ENCODE results near the gene CFAP43.
"Not testable (repeated sequence)": the region's sequence is repeated elsewhere in the genome, so short reads cannot be mapped to it uniquely, and the experiment has no call there.

CFAP43 gene

GRCh38 chr10:104250371-104250770, 18.2 kb upstream of the CFAP43 start:
- ATAC-seq: no peak

GRCh38 chr10:104248931-104249330, 16.8 kb upstream of the CFAP43 start:
- H3K4me3 Mint-ChIP-seq, H3K36me3 Mint-ChIP-seq: not testable (repeated sequence)

More at GRCh38 chr10:104250371-104250770, 18.2 kb upstream of the CFAP43 start:
- Mint-ChIP-seq H3K4me1 (peaks cover 14% of the 10 kb centered on the region), H3K27me3 (no peaks in the 10 kb centered on the region), H3K4me3 (no peak overlapping the region), H3K27ac (no peak overlapping the region), H3K36me3 (no peaks in the 10 kb centered on the region), H3K9me3 (no peaks in the 10 kb centered on the region)

GRCh38 chr10:104247513-104248146, 15.5 kb upstream of the CFAP43 start:
- H3K4me3 Mint-ChIP-seq: no peak overlapping the region
- H3K27ac Mint-ChIP-seq: no peak overlapping the region
- peaks cover 15% of the 10 kb centered on the region for H3K27me3 Mint-ChIP-seq
- H3K9me3 Mint-ChIP-seq: no peaks in the 10 kb centered on the region
- no peak for ATAC-seq
- H3K4me1 Mint-ChIP-seq: no peaks in the 10 kb centered on the region
- no peaks in the 10 kb centered on the region for H3K36me3 Mint-ChIP-seq

More at GRCh38 chr10:104248931-104249330, 16.8 kb upstream of the CFAP43 start:
- H3K27me3 Mint-ChIP-seq, H3K27ac Mint-ChIP-seq, H3K9me3 Mint-ChIP-seq, H3K4me1 Mint-ChIP-seq, ATAC-seq: not testable (repeated sequence)

GRCh38 chr10:104246976-104247375, 14.8 kb upstream of the CFAP43 start:
- H3K27ac Mint-ChIP-seq: no peak overlapping the region
- no peaks in the 10 kb centered on the region for H3K4me1 Mint-ChIP-seq
- no peak for ATAC-seq
- no peak overlapping the region for H3K4me3 Mint-ChIP-seq
- H3K9me3 Mint-ChIP-seq: no peaks in the 10 kb centered on the region
- H3K27me3 Mint-ChIP-seq: peaks cover 15% of the 10 kb centered on the region
- no peaks in the 10 kb centered on the region for H3K36me3 Mint-ChIP-seq

- Mint-ChIP-seq H3K9me3 (no peaks in the 10 kb centered on the region), H3K36me3 (no peaks in the 10 kb centered on the region), H3K27ac (no peak overlapping the region), H3K27me3 (peaks cover 15% of the 10 kb centered on the region), H3K4me3 (no peak overlapping the region), H3K4me1 (no peaks in the 10 kb centered on the region)
- ATAC-seq: no peak
Measured at GRCh38 chr10:104245066-104245632, 13.0 kb upstream of the CFAP43 start.

- Mint-ChIP-seq H3K4me1 (no peaks in the 10 kb centered on the region), H3K9me3 (no peaks in the 10 kb centered on the region), H3K27me3 (peaks cover 27% of the 10 kb centered on the region), H3K4me3 (no peak overlapping the region), H3K27ac (no peak overlapping the region), H3K36me3 (no peaks in the 10 kb centered on the region)
- ATAC-seq: no peak
Measured at GRCh38 chr10:104243512-104243911, 11.3 kb upstream of the CFAP43 start.

- H3K36me3 Mint-ChIP-seq, H3K4me3 Mint-ChIP-seq, H3K4me1 Mint-ChIP-seq, H3K27ac Mint-ChIP-seq, H3K9me3 Mint-ChIP-seq, ATAC-seq: not testable (repeated sequence)
- H3K27me3 Mint-ChIP-seq: peaks cover 31% of the 10 kb centered on the region
Measured at GRCh38 chr10:104243009-104243408, 10.8 kb upstream of the CFAP43 start.

GRCh38 chr10:104242545-104242944, 10.4 kb upstream of the CFAP43 start:
- no peak for ATAC-seq
- no peak overlapping the region for H3K27ac Mint-ChIP-seq
- no peaks in the 10 kb centered on the region for H3K4me1 Mint-ChIP-seq
- H3K27me3 Mint-ChIP-seq: peaks cover 36% of the 10 kb centered on the region
- no peaks in the 10 kb centered on the region for H3K36me3 Mint-ChIP-seq
- H3K9me3 Mint-ChIP-seq: no peaks in the 10 kb centered on the region
- no peak overlapping the region for H3K4me3 Mint-ChIP-seq

- no peaks in the 10 kb centered on the region for H3K4me1 Mint-ChIP-seq
- no peak overlapping the region for H3K27ac Mint-ChIP-seq
- no peak for ATAC-seq
- no peaks in the 10 kb centered on the region for H3K36me3 Mint-ChIP-seq
- H3K27me3 Mint-ChIP-seq: peaks cover 51% of the 10 kb centered on the region
- H3K4me3 Mint-ChIP-seq: no peak overlapping the region
- peaks cover 3% of the 10 kb centered on the region for H3K9me3 Mint-ChIP-seq
Measured at GRCh38 chr10:104240078-104240477, 7.9 kb upstream of the CFAP43 start.

GRCh38 chr10:104235801-104236200, 3.6 kb upstream of the CFAP43 start:
- ATAC-seq: no peak
- no peaks in the 10 kb centered on the region for H3K36me3 Mint-ChIP-seq
- peaks cover 50% of the 10 kb centered on the region for H3K27me3 Mint-ChIP-seq
- peaks cover 12% of the 10 kb centered on the region for H3K4me1 Mint-ChIP-seq
- no peak overlapping the region for H3K27ac Mint-ChIP-seq
- H3K4me3 Mint-ChIP-seq: no peak overlapping the region
- peaks cover 7% of the 10 kb centered on the region for H3K9me3 Mint-ChIP-seq

- Mint-ChIP-seq H3K36me3 (no peaks in the 10 kb centered on the region), H3K4me1 (peaks cover 12% of the 10 kb centered on the region), H3K27me3 (peaks cover 50% of the 10 kb centered on the region), H3K4me3 (no peak overlapping the region), H3K27ac (no peak overlapping the region), H3K9me3 (peaks cover 7% of the 10 kb centered on the region)
- no peak for ATAC-seq
Measured at GRCh38 chr10:104234934-104235333, 2.8 kb upstream of the CFAP43 start.

GRCh38 chr10:104233817-104234216, 1.7 kb upstream of the CFAP43 start:
- Mint-ChIP-seq H3K9me3 (peaks cover 7% of the 10 kb centered on the region), H3K36me3 (no peaks in the 10 kb centered on the region), H3K27ac (no peak overlapping the region), H3K4me3 (peak overlapping the region; percentile 19), H3K27me3 (peaks cover 40% of the 10 kb centered on the region), H3K4me1 (peaks cover 12% of the 10 kb centered on the region)
- ATAC-seq: no peak

- Mint-ChIP-seq H3K27ac (no peak overlapping the region), H3K4me1 (peaks cover 12% of the 10 kb centered on the region), H3K36me3 (no peaks in the 10 kb centered on the region), H3K27me3 (peaks cover 30% of the 10 kb centered on the region), H3K4me3 (peak overlapping the region; percentile 93), H3K9me3 (peaks cover 7% of the 10 kb centered on the region)
- ATAC-seq: peak; percentile 14
Measured at GRCh38 chr10:104232613-104233102, 494 bp upstream of the CFAP43 start.

GRCh38 chr10:104230490-104230889, 1.7 kb downstream of the CFAP43 start:
- Mint-ChIP-seq H3K9me3 (peaks cover 3% of the 10 kb centered on the region), H3K27ac (no peak overlapping the region), H3K27me3 (peaks cover 14% of the 10 kb centered on the region), H3K4me3 (no peak overlapping the region), H3K4me1 (peaks cover 12% of the 10 kb centered on the region), H3K36me3 (no peaks in the 10 kb centered on the region)
- no peak for ATAC-seq

GRCh38 chr10:104223304-104223703, 8.9 kb downstream of the CFAP43 start:
- Mint-ChIP-seq H3K27ac (no peak overlapping the region), H3K4me1 (peaks cover 7% of the 10 kb centered on the region), H3K9me3 (no peaks in the 10 kb centered on the region), H3K36me3 (no peaks in the 10 kb centered on the region), H3K4me3 (no peak overlapping the region), H3K27me3 (peaks cover 15% of the 10 kb centered on the region)
- no peak for ATAC-seq

- H3K36me3 Mint-ChIP-seq: no peaks in the 10 kb centered on the region
- peaks cover 15% of the 10 kb centered on the region for H3K27me3 Mint-ChIP-seq
- no peak for ATAC-seq
- H3K4me1 Mint-ChIP-seq: peaks cover 7% of the 10 kb centered on the region
- H3K27ac Mint-ChIP-seq: no peak overlapping the region
- no peak overlapping the region for H3K4me3 Mint-ChIP-seq
- no peaks in the 10 kb centered on the region for H3K9me3 Mint-ChIP-seq
Measured at GRCh38 chr10:104220522-104220921, 11.6 kb downstream of the CFAP43 start.

All from stimulated activated memory B cell treated with anti-CD40 and anti-IgM and Interleukin-4, amounts not matched to agents 10 μg/mL and 1 μg/mL and 100 μg/mL, for 72 hours (primary cell).